Stimulated activated effector memory CD8-positive, alpha-beta T cell treated with anti-CD3 and anti-CD28 coated beads, Interleukin-12 subunit alpha, Interleukin-12 subunit beta, amount 100 ng/mL, for 72 hours (primary cell): ENCODE results near the gene TENM3.

Experiments used
- ATAC-seq: fragments of 150-1000 bp; cut with Tn5 transposase; 2 replicates; pipeline ENCODE4 v1.10.0; 2021
- DNase-seq, 2 donors: peaks; one replicate each; pipeline ENCODE4 v3.0.0; 2021 to 2022; ENCODE audit warnings: low spot score in 2 of 2
- H3K27ac Mint-ChIP-seq: one replicate; pipeline ENCODE4 v1.8.0; 2022; ENCODE audit warnings: mild to moderate bottlenecking, mixed read lengths
- H3K36me3 Mint-ChIP-seq: one replicate; pipeline ENCODE4 v1.8.0; 2022; ENCODE audit warnings: mild to moderate bottlenecking, mixed read lengths
- H3K4me1 Mint-ChIP-seq: one replicate; pipeline ENCODE4 v1.8.0; 2022; ENCODE audit warnings: mixed read lengths
- H3K4me3 Mint-ChIP-seq: one replicate; pipeline ENCODE4 v1.8.0; 2022; ENCODE audit warnings: mild to moderate bottlenecking, mixed read lengths
- H3K9me3 Mint-ChIP-seq: one replicate; pipeline ENCODE4 v1.8.0; 2022; ENCODE audit warnings: mixed read lengths

Gene TENM3

DNA sequence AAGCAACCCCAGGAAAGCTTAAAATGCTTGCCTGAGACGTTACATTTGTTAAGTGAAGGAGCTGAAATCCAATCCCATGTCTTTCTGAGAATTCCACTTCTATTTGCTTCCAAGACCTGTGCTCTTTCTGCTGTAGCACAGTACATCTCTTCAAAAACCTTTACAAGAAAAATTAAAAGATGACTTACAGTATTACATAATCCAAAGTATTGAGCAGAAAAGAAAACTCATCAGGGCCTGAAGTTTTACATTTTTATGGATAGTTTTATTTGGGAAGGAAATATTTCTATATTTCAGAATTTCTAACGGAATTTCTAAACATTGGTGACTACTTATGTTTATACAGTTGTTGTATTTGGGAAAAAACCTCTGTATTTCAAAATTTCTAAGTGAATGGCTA, 276.3 kb downstream of the TENM3 start:
- Mint-ChIP-seq H3K4me3 (no peak overlapping the region), H3K4me1 (no peaks in the 10 kb centered on the region), H3K9me3 (no peaks in the 10 kb centered on the region), H3K27ac (no peak overlapping the region), H3K36me3 (no peaks in the 10 kb centered on the region)
- no peak for DNase-seq
- ATAC-seq = no peak

DNA sequence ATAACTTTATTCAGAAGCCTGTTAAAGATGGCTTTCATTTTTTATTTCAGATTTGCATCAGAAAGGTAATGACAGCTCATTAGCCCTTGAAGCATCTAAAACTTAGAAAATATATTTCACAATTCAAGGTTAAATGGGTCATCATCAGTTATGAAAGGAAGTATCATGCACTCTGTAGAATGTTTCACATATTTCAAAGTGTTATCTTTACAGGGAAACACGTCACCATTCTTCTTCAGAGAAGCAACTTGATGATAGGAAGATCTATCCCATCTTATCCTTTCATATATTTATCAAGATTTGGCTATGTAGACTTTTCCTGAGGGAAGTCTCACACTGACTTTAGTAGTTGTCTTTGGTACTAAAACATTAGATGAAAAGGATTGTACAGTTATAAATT, 277.8 kb downstream of the TENM3 start:
- H3K27ac Mint-ChIP-seq = no peak overlapping the region
- ATAC-seq = no peak
- DNase-seq = no peak
- H3K36me3 Mint-ChIP-seq = no peaks in the 10 kb centered on the region
- no peaks in the 10 kb centered on the region for H3K9me3 Mint-ChIP-seq
- H3K4me1 Mint-ChIP-seq = no peaks in the 10 kb centered on the region
- H3K4me3 Mint-ChIP-seq = no peak overlapping the region

DNA sequence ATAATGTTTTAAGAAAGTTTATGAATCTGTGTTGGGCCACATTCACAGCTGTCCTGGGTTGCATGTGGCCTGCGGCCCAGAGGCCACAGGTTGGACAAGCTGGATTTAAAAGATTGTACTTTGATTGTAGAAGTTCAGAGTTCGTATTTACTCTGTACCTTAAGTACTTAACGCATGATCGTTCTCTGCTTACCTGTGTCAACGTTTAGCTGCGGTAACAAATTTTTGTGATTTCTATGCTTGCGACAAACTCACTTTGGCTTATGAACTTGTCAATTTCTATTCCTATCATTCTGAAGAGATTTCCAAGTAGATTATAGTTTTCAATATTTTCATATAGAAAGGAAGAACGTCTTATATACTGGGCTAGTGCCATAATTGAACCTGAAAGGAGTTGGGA, 285.6 kb downstream of the TENM3 start:
- Mint-ChIP-seq H3K9me3 (no peaks in the 10 kb centered on the region), H3K36me3 (no peaks in the 10 kb centered on the region), H3K4me1 (no peaks in the 10 kb centered on the region), H3K4me3 (no peak overlapping the region), H3K27ac (no peak overlapping the region)
- no peak for ATAC-seq
- DNase-seq = no peak

- H3K4me3 Mint-ChIP-seq = no peak overlapping the region
- no peak for ATAC-seq
- H3K4me1 Mint-ChIP-seq = no peaks in the 10 kb centered on the region
- no peaks in the 10 kb centered on the region for H3K36me3 Mint-ChIP-seq
- H3K9me3 Mint-ChIP-seq = no peaks in the 10 kb centered on the region
- DNase-seq = no peak
- H3K27ac Mint-ChIP-seq = no peak overlapping the region
Observed at GRCh38 chr4:182530451-182530850, 287.2 kb downstream of the TENM3 start.

DNA sequence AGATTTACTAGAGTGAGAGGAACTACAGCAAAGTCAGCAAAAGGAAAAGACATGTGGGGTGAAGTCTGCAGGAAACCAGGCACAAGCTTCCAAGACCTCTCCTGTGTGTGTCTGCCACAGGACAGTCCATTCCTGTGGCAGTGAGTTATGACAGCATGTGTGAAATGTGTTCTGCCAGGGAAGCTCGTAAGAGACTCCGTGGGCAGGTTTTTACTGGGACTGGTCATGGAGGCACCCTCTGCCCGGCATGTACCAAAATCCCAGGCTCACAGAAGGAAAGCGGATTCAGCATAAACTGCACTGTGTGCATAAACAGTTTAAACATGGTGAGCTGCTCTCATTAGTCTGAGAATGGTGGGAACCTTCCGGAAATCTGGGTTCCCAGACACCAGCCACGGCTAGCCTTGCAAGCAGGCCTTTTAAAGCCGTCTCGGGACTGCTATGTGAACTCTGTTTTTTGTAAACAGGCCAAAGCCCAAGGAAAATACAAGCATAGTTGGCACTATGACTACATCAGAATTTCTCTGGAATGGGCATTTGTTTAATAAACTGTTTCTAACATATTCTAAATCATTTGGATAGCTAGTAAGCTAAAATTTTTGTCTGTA, 288.5 kb downstream of the TENM3 start:
- no peaks in the 10 kb centered on the region for H3K4me1 Mint-ChIP-seq
- H3K36me3 Mint-ChIP-seq = no peaks in the 10 kb centered on the region
- H3K4me3 Mint-ChIP-seq = no peak overlapping the region
- no peak overlapping the region for H3K27ac Mint-ChIP-seq
- ATAC-seq (no peak), DNase-seq (no peak)
- no peaks in the 10 kb centered on the region for H3K9me3 Mint-ChIP-seq

DNA sequence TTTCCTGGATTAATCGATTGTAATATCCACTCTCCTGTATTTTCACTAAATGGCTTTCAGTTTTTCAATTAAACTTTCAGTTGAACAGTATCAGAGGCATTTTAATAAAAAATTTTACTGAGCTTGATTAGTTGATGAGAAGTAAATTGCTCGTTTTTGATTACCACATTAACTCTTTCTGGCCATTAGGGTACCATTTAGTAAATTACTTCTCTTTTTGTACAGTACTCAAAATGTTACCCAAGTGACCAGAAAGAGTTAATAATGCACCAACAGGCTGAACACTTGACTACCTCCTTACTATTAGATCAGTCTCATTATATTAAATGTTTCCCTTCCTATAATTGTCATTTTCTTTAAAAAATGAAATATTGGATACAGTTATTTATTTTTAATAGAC, 289.2 kb downstream of the TENM3 start:
- Mint-ChIP-seq H3K4me3 (no peak overlapping the region), H3K36me3 (no peaks in the 10 kb centered on the region), H3K27ac (no peak overlapping the region), H3K4me1 (no peaks in the 10 kb centered on the region), H3K9me3 (no peaks in the 10 kb centered on the region)
- DNase-seq (no peak), ATAC-seq (no peak)

- Mint-ChIP-seq H3K36me3 (no peaks in the 10 kb centered on the region), H3K4me1 (no peaks in the 10 kb centered on the region), H3K4me3 (no peak overlapping the region), H3K27ac (peak overlapping the region; percentile 3), H3K9me3 (no peaks in the 10 kb centered on the region)
- DNase-seq = no peak
- no peak for ATAC-seq
Observed at GRCh38 chr4:182533964-182534363, 290.8 kb downstream of the TENM3 start.

GRCh38 chr4:182536221-182536811, 293.1 kb downstream of the TENM3 start:
- Mint-ChIP-seq H3K36me3 (no peaks in the 10 kb centered on the region), H3K27ac (no peak overlapping the region), H3K4me1 (no peaks in the 10 kb centered on the region), H3K4me3 (no peak overlapping the region), H3K9me3 (no peaks in the 10 kb centered on the region)
- ATAC-seq (no peak), DNase-seq (no peak)

GRCh38 chr4:182537031-182537795, 294.0 kb downstream of the TENM3 start:
- DNase-seq = no peak
- no peak overlapping the region for H3K4me3 Mint-ChIP-seq
- H3K4me1 Mint-ChIP-seq = no peaks in the 10 kb centered on the region
- ATAC-seq = no peak
- no peak overlapping the region for H3K27ac Mint-ChIP-seq
- H3K9me3 Mint-ChIP-seq = no peaks in the 10 kb centered on the region
- H3K36me3 Mint-ChIP-seq = no peaks in the 10 kb centered on the region

DNA sequence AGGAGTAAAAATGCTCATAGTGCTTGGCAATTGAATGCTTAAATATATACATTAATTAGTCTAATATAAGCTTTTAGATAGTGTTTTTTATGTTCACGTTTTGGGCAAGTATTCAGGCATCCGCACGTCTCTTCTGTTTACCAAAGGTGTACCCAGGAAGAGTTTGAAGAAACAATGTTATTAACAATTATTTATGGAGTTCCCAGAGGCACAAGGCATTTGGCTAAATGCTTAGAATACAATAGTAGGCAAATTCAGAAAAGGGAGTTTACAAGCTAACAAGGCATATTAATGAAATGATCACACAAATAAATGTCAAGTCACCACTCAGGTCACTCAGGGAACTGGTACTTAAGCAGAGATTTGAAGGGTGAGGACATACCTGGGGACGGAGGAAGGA, 294.8 kb downstream of the TENM3 start:
- Mint-ChIP-seq H3K27ac (no peak overlapping the region), H3K9me3 (no peaks in the 10 kb centered on the region), H3K36me3 (no peaks in the 10 kb centered on the region), H3K4me1 (no peaks in the 10 kb centered on the region), H3K4me3 (no peak overlapping the region)
- ATAC-seq (no peak), DNase-seq (no peak)

DNA sequence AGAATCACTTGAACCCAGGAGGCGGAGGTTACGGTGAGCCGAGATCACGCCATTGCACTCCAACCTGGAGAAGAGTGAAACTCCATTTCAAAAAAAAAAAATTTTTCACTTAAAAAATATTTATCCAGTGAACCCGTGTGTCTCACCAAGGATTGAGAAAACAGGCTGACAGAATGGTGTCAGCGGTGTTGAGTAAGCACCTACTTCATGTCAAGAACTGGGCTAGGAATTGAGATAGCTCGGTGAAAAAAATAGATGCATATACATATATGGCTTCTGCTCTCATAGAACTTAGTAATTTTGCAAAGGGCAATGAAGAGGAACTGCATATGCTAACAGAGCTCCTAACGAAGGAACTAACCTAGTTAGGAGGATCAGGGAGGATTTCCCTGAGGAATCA, 297.3 kb downstream of the TENM3 start:
- ATAC-seq (no peak), DNase-seq (no peak)
- Mint-ChIP-seq H3K27ac (no peak overlapping the region), H3K4me1 (no peaks in the 10 kb centered on the region), H3K36me3 (no peaks in the 10 kb centered on the region), H3K9me3 (no peaks in the 10 kb centered on the region), H3K4me3 (no peak overlapping the region)

DNA sequence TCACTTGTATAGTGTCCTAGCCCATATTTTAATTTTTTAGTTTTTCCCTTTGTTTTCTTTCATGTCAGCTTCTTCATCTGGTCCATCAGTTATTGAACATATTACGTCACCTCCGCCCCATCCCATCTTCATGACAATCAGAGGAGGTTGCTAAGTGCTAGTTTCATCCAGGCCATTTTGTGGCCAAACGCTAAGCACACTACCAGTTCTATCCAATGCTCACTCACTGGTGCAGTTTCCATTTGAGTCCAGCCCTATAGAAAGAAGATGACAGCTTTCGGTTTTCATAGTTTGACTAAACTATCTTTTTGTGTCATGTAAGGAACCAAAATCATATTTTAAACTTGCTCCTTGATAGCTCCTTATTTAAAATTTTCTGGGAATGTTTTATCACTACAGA, 304.2 kb downstream of the TENM3 start:
- Mint-ChIP-seq H3K27ac (no peak overlapping the region), H3K9me3 (no peaks in the 10 kb centered on the region), H3K4me1 (no peaks in the 10 kb centered on the region), H3K36me3 (no peaks in the 10 kb centered on the region), H3K4me3 (no peak overlapping the region)
- DNase-seq (peak in 1 of 2 donors; percentile 53), ATAC-seq (peak; percentile 92)

- no peaks in the 10 kb centered on the region for H3K36me3 Mint-ChIP-seq
- no peak overlapping the region for H3K4me3 Mint-ChIP-seq
Observed at GRCh38 chr4:182548156-182548555, 305.0 kb downstream of the TENM3 start.

DNA sequence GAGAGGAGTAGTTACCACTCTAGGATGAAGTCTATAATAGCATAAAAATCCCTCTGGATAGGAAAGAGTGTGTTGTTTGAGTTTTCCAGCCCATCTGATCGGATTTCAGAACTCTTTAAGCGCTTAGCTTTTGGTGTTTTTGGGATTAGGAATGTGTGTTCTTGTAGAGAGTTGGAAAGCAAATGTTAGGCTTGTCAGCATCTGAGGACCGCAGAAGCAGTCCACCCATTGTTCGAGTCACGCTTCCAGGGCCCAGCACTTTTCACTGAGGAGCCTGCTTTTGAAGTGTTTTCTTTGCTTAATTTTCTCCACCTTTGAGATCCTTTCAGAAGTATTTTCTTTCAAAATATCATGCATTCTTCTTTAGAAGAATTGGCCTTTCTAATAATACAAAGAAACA, 306.2 kb downstream of the TENM3 start:
- Mint-ChIP-seq H3K4me1 (no peaks in the 10 kb centered on the region), H3K36me3 (no peaks in the 10 kb centered on the region), H3K4me3 (no peak overlapping the region), H3K27ac (no peak overlapping the region), H3K9me3 (no peaks in the 10 kb centered on the region)
- DNase-seq = no peak
- ATAC-seq = no peak

More at GRCh38 chr4:182548156-182548555, 305.0 kb downstream of the TENM3 start:
- Mint-ChIP-seq H3K27ac (no peak overlapping the region), H3K9me3 (no peaks in the 10 kb centered on the region), H3K4me1 (no peaks in the 10 kb centered on the region)
- DNase-seq = no peak
- ATAC-seq = no peak

DNA sequence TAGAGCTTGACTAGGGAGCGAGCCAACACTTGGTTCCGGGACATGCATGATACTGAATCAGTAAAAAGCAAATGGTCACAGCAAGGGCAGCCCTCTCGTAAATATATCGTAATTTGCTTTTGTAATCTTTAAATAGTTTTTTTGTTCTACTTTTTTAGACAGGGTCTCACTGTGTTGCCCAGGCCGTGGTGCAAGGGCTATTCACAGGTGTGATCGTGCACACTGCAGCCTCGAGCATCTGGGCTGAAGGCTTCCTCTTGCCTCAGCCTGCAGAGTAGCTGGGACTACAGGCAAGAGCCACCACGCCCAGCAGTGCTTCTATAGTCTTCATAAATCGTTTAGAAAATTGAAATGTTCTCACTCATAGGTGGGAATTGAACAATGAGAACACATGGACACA, 309.7 kb downstream of the TENM3 start:
- no peaks in the 10 kb centered on the region for H3K4me1 Mint-ChIP-seq
- ATAC-seq = no peak
- no peaks in the 10 kb centered on the region for H3K9me3 Mint-ChIP-seq
- no peaks in the 10 kb centered on the region for H3K36me3 Mint-ChIP-seq
- H3K27ac Mint-ChIP-seq = no peak overlapping the region
- H3K4me3 Mint-ChIP-seq = no peak overlapping the region
- DNase-seq = no peak

DNA sequence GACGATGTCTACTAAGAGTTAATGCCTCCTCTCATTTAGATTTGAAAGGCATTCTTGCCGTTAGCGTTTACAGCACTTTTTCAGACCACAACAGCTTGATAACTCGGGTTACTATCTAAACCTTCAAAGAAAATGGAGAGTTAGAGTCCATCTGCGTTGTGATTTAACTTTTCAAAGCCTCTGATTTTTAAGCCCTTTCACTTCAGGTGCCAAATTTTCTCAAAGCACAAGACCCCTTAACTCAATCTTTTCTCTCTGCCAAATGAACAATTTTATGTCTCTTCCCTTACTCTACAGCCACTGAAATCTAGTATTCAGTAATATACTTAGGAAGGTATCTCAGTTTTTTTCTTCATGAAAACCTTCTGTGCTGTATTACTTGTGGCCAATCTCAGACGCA, 310.5 kb downstream of the TENM3 start:
- no peaks in the 10 kb centered on the region for H3K36me3 Mint-ChIP-seq
- no peaks in the 10 kb centered on the region for H3K4me1 Mint-ChIP-seq
- ATAC-seq (no peak), DNase-seq (no peak)
- no peak overlapping the region for H3K27ac Mint-ChIP-seq
- H3K9me3 Mint-ChIP-seq = no peaks in the 10 kb centered on the region
- no peak overlapping the region for H3K4me3 Mint-ChIP-seq
